Measurements from ENCODE around the gene MTG2.

DNA sequence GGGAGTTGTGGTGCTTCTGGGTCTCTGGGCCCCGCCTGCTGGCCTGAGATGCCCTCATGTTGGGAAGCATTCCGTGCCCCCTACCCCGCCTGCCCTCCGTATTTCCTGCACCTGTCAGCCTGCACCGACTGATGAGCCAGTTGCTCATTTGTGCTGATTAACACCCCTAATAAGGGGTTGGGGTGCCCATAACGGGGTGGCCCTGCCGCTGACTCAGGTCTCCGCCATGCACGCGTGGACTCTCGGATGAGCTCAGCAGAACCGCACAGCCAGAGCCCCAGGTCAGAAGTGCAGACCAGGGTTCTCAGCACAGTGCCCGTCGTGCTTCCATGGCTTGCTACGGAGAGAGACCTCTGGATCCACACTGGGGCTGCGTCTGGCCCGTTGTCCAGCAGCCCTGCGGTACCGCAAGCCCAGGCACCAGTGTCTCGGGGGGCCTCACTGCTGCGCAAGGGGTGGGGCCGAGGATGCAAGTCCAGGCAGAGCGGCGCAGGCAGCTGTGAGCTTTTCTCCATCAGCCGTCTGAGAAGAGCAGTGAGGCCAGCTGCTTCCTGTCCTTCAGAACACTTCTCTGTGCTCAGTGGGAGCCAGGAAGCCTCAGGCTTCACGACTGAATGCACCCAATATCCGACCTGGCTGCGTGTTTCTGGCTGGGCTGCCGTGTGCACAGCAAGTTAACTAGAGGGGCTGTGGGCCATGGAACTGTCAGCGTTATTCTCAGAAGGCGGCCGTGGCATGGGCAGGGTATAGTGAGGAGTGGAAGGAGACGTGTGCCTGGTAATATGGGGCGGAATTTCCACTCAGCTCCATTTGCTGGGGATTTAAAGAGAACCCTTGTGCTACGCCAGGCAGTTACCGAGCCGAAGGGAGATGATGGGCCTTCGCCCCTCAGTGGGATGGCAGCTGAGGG, 18.6 kb downstream of the MTG2 start:
- TF ChIP-seq, protein P1, sequence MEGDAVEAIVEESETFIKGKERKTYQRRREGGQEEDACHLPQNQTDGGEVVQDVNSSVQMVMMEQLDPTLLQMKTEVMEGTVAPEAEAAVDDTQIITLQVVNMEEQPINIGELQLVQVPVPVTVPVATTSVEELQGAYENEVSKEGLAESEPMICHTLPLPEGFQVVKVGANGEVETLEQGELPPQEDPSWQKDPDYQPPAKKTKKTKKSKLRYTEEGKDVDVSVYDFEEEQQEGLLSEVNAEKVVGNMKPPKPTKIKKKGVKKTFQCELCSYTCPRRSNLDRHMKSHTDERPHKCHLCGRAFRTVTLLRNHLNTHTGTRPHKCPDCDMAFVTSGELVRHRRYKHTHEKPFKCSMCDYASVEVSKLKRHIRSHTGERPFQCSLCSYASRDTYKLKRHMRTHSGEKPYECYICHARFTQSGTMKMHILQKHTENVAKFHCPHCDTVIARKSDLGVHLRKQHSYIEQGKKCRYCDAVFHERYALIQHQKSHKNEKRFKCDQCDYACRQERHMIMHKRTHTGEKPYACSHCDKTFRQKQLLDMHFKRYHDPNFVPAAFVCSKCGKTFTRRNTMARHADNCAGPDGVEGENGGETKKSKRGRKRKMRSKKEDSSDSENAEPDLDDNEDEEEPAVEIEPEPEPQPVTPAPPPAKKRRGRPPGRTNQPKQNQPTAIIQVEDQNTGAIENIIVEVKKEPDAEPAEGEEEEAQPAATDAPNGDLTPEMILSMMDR (optimal IDR thresholded peaks at IDR 0.05 in 1 of 3, IDR thresholded peaks at IDR 0.05 in 1 of 3, conservative IDR thresholded peaks at IDR 0.05 in 1 of 3; ENCODE audit: extremely low read depth in 1 of 3, insufficient read depth in 2 of 3, low read length in 3 of 3) = no peak
- no peak for TF ChIP-seq EZH2 (IDR thresholded peaks at IDR 0.05; ENCODE audit: low read length)

All from keratinocyte (primary cell).